SK-N-SH treated with all-trans-retinoic acid at 6 μM for 48 hours (cell line): ENCODE results near the gene PRKG1.

Experiments used
- ATAC-seq: fragments of 200-7000 bp; cut with Tn5 transposase; 3 replicates; pipeline ENCODE4 v1.9.1; 2020; ENCODE audit warnings: mild to moderate bottlenecking, moderate library complexity
- ARNTL ChIP-seq: fragments of 450-650 bp; formaldehyde crosslinking; IDR thresholded peaks from 2 replicates; pipeline ENCODE4 v1.5.0; 2020; ENCODE audit warnings: low read depth, mild to moderate bottlenecking, moderate library complexity, borderline replicate concordance
- CREB5 ChIP-seq: fragments of 250-450 bp; sonication (Bioruptor Pico); IDR thresholded peaks from 2 replicates; pipeline ENCODE4 v1.5.1; 2020; ENCODE audit warnings: low read depth, mild to moderate bottlenecking, moderate library complexity
- CSDC2 ChIP-seq: fragments of 250-450 bp; sonication (Bioruptor Pico); IDR thresholded peaks from 2 replicates; pipeline ENCODE4 v1.5.0; 2020; ENCODE audit warnings: mild to moderate bottlenecking, moderate library complexity
- CSRNP3 ChIP-seq: fragments of 250-450 bp; sonication (Bioruptor Pico); IDR thresholded peaks from 2 replicates; pipeline ENCODE4 v1.5.1; 2021; ENCODE audit warnings: mild to moderate bottlenecking, moderate library complexity
- GLIS3 ChIP-seq: fragments of 250-450 bp; sonication (Bioruptor Pico); IDR thresholded peaks from 2 replicates; pipeline ENCODE4 v1.5.0; 2020; ENCODE audit warnings: mild to moderate bottlenecking, moderate library complexity
- ISL1 ChIP-seq: fragments of 250-450 bp; sonication (Bioruptor Pico); IDR thresholded peaks from 2 replicates; pipeline ENCODE4 v2.1.2; 2022; ENCODE audit warnings: mild to moderate bottlenecking, moderate library complexity
- PPARA ChIP-seq: fragments of 250-450 bp; sonication (Bioruptor Pico); IDR thresholded peaks from 2 replicates; pipeline ENCODE4 v1.5.0; 2020; ENCODE audit warnings: mild to moderate bottlenecking, borderline replicate concordance
- RARB ChIP-seq: fragments of 250-450 bp; sonication (Bioruptor Pico); IDR thresholded peaks from 2 replicates; pipeline ENCODE4 v1.8.0; 2021; ENCODE audit warnings: mild to moderate bottlenecking, moderate library complexity
- SNAI2 ChIP-seq: fragments of 250-450 bp; sonication (Bioruptor Pico); IDR thresholded peaks from 2 replicates; pipeline ENCODE4 v1.5.0; 2020; ENCODE audit warnings: mild to moderate bottlenecking, moderate library complexity
- TSHZ2 ChIP-seq: fragments of 250-450 bp; sonication (Bioruptor Pico); IDR thresholded peaks from 2 replicates; pipeline ENCODE4 v1.5.0; 2020; ENCODE audit warnings: mild to moderate bottlenecking, moderate library complexity
- ZC3H10 ChIP-seq: fragments of 250-450 bp; sonication (Bioruptor Pico); IDR thresholded peaks from 2 replicates; pipeline ENCODE4 v1.5.1; 2021; ENCODE audit warnings: mild to moderate bottlenecking, moderate library complexity
- ZFP30 ChIP-seq: fragments of 450-650 bp; formaldehyde crosslinking; IDR thresholded peaks from 2 replicates; pipeline ENCODE4 v1.5.0; 2022; ENCODE audit warnings: mild to moderate bottlenecking, moderate library complexity
- ZNF70 ChIP-seq: fragments of 450-650 bp; formaldehyde crosslinking; IDR thresholded peaks from 2 replicates; pipeline ENCODE4 v1.5.0; 2020; ENCODE audit warnings: mild to moderate bottlenecking, moderate library complexity
- ZNF8 ChIP-seq: fragments of 450-650 bp; formaldehyde crosslinking; IDR thresholded peaks from 2 replicates; pipeline ENCODE4 v1.5.0; 2020; ENCODE audit warnings: mild to moderate bottlenecking, moderate library complexity
- TF ChIP-seq, protein P1 (sequence below): fragments of 250-450 bp; sonication (Bioruptor Pico); IDR thresholded peaks from 2 replicates; pipeline ENCODE4 v1.8.0; 2020; ENCODE audit warnings: mild to moderate bottlenecking, moderate library complexity, borderline replicate concordance

The PRKG1 gene

DNA sequence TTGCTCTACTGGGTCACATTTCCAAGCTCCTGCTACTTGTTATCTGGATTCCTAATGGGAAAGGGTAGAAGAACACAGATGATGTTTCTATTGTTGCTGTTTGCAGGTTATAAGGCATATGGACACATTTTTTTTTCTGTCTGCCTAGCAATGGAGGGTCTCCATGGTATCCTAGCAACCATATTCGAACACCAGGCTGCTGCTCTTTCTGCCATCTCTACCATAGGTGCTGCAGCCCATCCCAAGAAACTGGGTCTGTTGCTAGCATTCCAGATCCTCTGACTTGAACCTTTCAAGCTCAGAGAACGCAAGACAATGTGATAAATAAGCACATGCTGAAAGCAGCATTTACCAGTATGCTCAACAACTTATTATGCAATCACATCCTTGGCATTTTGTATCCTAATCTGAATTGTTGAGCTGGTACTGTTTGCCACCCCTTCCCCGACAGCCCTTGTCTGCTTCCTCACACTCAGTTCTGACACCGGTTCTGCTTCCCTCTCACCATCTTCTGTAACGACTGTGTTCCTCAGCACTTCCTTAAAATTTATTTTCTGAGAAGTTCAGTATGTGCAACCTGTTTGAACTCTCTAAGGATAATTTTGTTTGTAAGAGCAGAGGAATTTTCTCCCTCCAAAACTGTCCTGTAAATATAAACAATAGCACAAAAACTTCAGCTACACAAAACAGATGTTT lies 6.2 kb downstream of the PRKG1 start:
- no peak for TF ChIP-seq ZFP30 (CRISPR knock-in tag)
- TF ChIP-seq PPARA (CRISPR knock-in tag): no peak
- TF ChIP-seq ZNF8: no peak
- no peak for TF ChIP-seq CSRNP3 (CRISPR knock-in tag)
- TF ChIP-seq ARNTL (CRISPR knock-in tag): no peak
- TF ChIP-seq CREB5 (CRISPR knock-in tag): no peak
- TF ChIP-seq CSDC2 (CRISPR knock-in tag): no peak
- no peak for TF ChIP-seq ISL1 (CRISPR knock-in tag)
- no peak for TF ChIP-seq ZC3H10 (CRISPR knock-in tag)
- TF ChIP-seq GLIS3 (CRISPR knock-in tag): no peak
- no peak for TF ChIP-seq RARB (CRISPR knock-in tag)
- TF ChIP-seq TSHZ2 (CRISPR knock-in tag): no peak
- TF ChIP-seq SNAI2 (CRISPR knock-in tag): no peak
- TF ChIP-seq, protein P1, sequence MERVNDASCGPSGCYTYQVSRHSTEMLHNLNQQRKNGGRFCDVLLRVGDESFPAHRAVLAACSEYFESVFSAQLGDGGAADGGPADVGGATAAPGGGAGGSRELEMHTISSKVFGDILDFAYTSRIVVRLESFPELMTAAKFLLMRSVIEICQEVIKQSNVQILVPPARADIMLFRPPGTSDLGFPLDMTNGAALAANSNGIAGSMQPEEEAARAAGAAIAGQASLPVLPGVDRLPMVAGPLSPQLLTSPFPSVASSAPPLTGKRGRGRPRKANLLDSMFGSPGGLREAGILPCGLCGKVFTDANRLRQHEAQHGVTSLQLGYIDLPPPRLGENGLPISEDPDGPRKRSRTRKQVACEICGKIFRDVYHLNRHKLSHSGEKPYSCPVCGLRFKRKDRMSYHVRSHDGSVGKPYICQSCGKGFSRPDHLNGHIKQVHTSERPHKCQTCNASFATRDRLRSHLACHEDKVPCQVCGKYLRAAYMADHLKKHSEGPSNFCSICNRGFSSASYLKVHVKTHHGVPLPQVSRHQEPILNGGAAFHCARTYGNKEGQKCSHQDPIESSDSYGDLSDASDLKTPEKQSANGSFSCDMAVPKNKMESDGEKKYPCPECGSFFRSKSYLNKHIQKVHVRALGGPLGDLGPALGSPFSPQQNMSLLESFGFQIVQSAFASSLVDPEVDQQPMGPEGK (CRISPR knock-in tag): no peak
- ATAC-seq: no peak

DNA sequence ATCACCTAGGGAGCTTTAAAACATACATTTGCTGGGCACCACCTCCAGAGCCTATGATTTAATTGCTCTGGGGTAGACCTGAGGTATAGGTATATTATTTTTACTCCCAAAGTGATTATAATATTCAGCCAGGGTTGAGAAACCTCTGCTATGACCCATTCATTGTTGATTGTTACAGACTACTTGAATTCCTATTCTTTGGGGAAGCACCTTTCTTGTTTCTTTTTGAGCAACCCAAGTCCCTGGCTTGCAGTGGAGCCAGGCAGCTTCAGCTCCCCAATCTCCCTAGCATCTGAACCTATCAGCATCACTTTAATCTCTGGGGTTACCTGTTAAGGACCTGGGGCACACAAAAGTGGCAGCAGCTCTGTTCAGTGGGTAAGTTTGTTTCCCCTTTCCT lies 8.6 kb downstream of the PRKG1 start:
- TF ChIP-seq SNAI2 (CRISPR knock-in tag) (no peak), ZNF70 (CRISPR knock-in tag) (no peak), TSHZ2 (CRISPR knock-in tag) (no peak), CSRNP3 (CRISPR knock-in tag) (no peak)
- TF ChIP-seq, protein P1 (CRISPR knock-in tag): no peak
- no peak; the same call in 2 of the 3 replicates for ATAC-seq
